Limb (tissue), 2 donors: ENCODE data around the gene FITM2.
"Not testable (repeated sequence)": the region's sequence is repeated elsewhere in the genome, so short reads cannot be mapped to it uniquely, and the experiment has no call there.

Source experiments
- DNase-seq, 2 donors: peaks; one replicate each; pipeline ENCODE4 v3.0.0-alpha.2; 2016; ENCODE audit errors: extremely low spot score in 2 of 2

FITM2 gene, protein sequence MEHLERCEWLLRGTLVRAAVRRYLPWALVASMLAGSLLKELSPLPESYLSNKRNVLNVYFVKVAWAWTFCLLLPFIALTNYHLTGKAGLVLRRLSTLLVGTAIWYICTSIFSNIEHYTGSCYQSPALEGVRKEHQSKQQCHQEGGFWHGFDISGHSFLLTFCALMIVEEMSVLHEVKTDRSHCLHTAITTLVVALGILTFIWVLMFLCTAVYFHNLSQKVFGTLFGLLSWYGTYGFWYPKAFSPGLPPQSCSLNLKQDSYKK

DNA sequence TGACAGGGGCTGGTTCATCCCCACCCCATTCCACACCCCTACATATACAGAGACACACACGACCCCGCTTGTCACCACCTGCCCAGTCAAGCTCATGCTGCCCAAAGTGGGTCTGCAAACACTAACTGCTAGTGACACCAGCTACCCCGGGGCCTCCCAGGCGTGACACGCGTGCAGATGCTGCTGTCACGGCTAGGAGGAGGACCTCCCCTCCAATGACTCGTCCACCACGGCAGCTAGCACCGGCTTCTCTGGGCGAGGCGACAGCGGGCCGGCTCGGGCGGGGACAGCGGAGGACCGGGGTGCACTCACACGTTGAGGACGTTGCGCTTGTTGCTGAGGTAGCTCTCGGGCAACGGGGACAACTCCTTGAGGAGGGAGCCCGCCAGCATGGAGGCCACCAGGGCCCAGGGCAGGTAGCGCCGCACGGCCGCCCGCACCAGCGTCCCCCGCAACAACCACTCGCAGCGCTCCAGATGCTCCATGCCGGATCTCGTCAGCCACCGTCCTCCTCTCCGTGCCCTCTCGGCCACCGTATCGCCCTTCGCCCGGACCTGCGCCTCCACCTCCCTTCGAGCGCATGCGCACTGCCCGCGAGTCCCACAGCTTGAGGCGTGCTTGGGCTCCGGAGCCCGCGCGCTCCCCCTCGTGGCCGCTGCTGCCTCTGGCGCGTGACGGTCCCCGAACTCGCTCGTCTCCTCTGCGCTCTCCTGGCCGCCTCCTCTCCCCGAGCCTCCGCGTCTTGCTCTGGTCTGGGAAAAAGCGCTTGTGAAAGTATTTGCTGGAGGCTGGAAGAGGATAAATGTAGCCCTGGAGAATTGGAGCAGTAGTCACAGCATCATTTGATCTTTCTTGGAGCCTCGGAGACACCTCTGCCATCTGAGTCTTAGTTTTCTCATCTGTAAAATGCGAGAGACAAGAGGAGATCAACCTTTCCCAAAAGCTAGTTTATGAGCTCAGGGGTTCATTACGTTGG, at the start of gene FITM2:
FITM2 (minus strand) TSS at position 539 of the 976 bp plus-strand sequence; CDS start at position 485, 54 bp downstream.
- DNase-seq, result peak; percentile 97 to 98

- no peak for DNase-seq
Observed at GRCh38 chr20:44360221-44360620, 49.2 kb upstream of the FITM2 start.

- no peak for DNase-seq
Observed at GRCh38 chr20:44358776-44359175, 47.8 kb upstream of the FITM2 start.

DNA sequence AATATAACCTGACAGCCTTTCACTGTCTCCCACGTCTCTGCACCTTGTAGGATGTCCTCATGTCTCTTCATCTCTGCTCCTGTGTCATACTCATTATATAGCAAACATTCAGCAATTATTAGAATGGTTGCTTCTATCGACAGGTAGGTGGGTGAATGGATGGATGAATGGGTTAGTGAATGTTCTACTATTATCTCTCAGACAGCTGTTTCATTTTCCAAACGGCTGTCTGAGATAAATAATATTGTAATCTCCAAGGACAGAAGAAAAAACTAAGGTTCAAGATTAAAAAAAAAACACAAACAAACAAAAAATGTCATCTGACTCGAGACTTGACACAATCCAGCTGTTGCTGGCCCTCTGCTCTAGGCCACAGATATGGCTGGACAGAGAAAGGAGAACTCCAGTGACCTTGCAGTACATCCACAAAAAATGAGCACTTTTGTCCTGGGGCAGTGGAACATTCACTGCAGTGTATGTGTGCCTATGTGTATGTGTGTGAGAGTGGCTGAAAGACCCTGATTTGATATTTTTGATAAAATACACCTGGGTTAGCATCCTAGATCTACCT, 46.6 kb upstream of the FITM2 start:
- DNase-seq, result no peak

DNA sequence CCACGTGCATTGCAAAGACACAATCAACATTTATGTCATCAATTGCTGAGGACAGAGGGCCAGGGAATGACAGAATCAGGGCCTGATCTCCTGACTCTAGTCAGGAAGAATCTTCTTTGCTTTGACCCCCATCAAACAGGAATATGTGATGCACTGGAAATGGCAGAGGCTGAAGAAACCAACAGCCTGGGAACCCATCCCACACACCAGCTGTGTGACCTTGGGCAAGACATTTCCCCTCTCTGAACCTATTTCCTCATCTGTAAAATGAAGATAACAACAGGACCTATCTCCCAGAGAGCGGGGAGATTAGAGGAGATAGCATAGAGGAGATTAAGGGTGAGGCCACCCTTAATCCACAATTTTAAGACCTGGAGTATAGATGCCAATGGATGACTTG, 46.0 kb upstream of the FITM2 start:
- DNase-seq, result no peak

DNA sequence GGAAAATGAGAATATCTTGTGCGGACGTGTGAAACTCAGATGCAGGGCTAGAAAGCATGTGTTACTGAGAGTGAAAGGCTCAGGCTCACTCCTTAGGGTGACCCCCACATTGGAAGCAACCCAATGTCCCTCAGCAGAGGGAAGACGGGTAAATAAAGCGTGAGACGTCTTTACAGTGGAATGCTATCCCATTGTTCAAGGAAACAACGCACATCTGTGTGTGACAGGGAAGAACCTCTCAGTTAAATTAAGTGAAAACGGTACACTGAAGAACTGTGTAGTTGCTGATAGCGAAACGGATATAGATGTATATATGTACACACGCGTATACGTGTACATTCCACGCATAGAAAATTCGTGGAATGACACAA, 45.3 kb upstream of the FITM2 start:
- DNase-seq, result no peak

DNA sequence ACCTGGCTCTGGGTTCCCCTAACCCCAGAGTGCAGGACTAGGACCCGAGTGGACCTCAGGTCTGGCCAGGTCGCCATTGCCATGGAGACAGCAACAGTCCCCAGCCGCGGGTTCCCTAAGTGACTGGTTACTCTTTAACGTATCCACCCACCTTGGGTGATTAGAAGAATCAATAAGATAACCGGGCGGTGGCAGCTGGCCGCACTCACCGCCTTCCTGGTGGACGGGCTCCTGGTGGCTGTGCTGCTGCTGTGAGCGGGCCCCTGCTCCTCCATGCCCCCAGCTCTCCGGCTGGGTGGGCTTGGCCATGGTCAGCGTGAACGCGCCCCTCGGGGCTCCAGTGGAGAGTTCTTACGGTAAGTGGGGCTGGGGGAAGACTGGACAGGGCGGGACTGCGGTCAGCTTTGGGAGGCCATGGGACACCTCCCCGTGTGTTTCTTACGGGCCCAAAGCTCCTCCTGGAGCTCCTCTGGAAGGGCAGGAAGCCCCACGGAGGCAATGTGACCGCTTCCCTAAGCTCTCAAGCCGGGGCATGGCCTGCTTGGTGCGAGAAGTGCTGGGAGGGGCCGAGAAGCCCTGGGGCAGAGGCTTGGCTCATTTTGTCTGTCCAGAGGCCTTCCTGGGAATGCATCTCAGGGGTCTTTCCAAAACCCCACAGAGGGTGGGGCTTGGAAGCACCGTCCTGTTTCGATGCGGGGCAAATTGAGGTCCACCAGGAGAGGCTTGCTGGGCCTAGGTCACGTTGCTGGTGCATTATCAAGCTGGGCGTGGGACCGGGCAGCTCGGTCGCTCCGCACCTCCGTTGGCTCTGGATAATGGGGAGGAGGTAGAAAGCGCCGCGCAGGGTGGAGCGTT, 44.7 kb upstream of the FITM2 start, which contains the start of gene HNF4A:
HNF4A (plus strand) TSS at position 202 of the 855 bp plus-strand sequence; CDS start at position 308, 106 bp downstream.
- no peak for DNase-seq

DNA sequence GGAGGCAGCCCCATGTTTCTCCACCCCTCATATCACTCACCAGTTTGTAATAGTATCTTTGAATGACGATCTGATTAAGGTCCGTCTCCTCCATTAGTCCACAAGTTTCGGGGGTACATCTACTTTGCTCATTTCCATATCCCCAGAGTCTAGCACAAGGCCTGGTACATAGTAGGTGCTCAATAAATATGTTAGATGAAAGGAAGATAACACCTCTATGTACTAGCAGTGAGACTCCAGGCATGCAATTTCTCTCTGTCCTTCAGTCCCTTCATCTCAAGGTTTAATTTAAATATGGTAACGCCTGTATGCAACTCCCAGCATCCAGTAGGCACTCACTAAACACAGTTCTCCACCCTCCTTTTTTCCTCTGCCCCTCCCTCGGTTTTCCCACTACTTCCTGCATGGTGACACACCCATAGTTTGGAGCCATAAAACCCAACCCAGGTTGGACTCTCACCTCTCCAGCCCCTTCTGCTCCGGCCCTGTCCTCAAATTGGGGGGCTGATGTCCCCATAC, 44.0 kb upstream of the FITM2 start:
- DNase-seq, result no peak

DNA sequence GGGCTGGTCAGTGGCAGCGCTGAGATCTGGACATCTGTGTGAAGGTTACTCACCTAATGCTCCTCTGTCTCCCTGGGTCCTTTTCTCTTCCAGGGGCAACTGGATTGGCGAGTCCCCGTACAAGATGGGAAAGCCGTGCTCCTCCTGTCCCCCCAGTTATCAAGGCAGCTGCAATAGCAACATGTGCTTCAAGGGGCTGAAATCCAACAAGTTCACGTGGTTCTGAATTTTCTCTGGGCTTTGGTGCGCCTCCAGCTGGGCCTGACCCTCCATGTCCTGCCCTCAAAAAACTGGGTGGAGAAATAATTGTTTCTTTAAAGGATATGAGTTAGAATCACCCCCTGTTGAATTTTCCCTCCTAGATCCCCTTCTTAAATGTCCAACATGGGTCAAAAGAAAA, 39.6 kb upstream of the FITM2 start:
- no peak for DNase-seq

- no peak for DNase-seq
Observed at GRCh38 chr20:44349349-44349748, 38.3 kb upstream of the FITM2 start.

DNA sequence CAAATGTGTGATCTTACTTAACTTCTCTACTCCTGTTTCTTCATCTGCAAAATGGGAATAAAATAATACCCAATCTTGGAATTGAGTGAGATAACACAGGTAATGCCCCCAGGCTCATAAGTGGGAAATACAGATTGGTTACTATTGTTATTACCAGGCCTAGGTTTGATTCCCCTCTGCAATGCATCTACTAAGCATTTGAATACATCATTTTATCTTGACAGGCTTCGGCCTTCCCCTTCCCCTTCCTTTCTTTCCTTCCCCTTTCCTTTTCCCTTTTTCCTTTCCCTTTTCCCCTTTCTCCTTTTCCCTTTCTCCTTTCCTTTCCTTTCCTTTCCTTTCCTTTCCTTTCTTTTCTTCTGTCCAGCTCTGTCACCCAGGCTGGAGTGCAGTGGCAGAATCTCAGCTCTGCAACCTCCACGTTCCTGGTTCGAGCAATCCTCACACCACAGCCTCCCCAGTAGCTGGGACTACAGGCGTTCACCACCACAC, 37.2 kb upstream of the FITM2 start:
- no peak for DNase-seq

DNA sequence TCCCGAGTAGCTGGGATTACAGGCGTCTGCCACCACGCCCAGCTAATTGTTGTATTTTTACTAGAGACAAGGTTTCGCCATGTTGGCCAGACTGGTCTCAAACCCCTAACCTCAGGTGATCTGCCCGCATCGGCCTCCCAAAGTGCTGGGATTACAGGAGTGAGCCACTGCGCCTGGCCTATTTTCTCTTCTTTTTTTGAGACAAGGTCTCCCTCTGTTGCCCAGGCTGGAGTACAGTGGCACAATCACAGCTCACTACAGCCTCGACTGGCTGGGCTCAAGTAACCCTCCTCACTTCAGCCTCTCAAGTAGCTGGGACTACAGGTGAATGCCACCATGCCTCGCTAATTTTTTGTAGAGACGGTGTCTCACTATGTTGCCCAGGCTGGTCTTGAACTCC, 34.9 kb upstream of the FITM2 start:
- not testable (repeated sequence) for DNase-seq

DNA sequence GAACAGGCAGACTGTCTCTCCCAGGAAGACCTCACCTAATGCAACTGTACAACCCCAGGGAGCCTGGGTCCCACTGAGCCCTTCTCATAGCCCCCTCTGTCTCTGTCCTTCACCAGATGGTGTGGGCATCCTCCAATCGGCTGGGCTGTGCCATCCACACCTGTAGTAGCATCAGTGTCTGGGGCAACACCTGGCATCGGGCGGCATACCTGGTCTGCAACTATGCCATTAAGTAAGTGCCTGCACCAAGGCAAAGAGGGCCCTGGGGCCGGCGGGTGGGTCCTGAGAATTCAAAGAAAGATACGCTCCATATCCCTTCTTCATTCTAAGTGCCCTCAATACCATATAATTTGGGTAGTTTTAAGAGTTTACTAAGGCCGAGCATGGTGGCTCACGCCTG, 34.1 kb upstream of the FITM2 start:
- no peak for DNase-seq

DNA sequence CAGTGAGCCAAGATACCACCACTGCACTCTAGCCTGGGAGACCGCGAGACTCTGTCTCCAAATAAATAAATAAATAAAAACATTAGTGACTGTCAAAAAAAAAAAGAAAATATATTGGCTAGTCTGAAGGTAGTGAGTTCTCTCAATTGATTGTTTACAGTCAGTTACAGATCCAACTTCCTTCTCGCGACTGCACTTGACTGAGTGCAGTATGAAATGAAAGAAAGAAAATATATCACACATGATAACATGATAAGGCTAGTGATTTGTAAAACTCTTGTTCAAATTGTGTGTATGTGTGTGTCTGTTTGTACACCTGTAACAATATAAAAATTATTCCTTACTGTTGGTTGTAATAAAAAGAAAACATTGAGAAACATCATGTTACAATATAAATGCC, 33.7 kb upstream of the FITM2 start:
- DNase-seq, result no peak

DNA sequence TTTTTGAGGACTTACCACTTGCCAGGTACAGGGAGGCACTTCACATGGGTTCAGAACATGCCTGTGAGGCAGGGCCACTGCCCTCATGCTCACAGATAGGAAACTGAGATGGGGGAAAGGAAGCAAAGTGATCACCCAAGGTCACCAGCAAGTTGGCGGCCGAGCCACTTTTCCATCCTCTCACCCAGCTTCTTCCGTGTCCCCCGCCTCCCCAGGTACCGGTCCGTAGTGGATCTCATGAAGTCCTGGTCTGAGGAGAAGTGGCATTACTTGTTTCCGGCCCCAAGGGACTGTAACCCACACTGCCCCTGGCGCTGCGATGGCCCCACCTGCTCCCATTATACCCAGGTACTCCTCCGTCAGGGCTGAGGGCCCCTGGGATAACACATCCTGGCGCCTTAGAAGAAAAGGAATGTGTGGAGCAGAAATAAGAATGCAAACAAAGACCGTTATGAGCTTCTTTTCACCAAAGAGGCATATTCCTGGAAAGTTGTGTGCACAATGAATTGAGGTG, 32.2 kb upstream of the FITM2 start:
- no peak for DNase-seq

DNA sequence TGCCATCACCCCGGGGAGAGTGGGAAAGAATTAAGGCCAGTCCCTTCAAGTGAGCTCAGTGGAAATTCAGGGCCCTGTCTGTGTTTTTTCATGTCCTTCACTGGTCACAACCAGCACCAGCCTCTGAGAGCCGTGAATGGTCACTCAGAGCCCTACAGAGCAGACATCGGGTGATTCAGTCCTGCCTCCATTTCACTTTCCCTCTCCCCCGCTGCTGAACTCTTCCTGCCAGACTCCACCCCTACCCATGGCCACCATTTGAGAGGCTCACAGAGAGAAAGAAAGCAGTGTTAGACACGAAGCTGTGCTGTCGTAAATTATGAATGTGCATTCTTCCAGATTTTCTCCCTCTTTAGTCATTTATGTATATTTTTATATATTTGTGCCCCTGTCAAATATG, 31.2 kb upstream of the FITM2 start:
- DNase-seq, result no peak

DNA sequence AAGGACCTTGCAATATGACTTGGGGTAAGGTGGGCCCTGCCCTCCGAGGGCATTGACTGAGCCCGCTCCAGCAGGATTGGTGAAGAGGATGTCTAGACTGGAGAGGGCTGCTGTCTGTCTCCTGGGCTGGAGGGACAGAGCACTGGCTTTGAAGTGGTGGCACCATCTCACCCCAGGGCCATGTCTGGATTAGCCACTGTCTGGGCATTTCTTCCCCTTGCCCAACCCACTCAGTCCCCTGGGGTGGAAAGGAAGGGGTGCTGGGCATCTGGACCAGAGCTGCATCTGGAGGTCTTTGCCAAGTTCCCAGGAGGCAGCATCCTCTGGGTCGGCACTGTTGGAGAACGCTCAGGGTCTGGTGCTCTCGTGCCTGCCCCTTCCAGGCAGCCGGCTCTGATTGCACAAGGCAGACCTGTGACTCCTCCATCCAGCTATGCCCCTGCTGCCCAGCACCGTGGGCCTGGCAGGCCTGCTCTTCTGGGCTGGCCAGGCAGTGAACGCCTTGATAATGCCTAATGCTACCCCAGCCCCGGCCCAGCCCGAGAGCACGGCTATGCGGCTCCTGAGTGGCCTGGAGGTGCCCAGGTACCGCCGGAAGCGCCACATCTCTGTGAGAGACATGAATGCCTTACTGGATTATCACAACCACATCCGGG, 25.9 kb upstream of the FITM2 start, which contains the start of gene R3HDML:
R3HDML (plus strand) TSS at position 319 of the 656 bp plus-strand sequence; CDS start at position 434, 115 bp downstream.
- DNase-seq, result no peak

GRCh38 chr20:44336086-44336485, 25.1 kb upstream of the FITM2 start:
- no peak for DNase-seq

DNA sequence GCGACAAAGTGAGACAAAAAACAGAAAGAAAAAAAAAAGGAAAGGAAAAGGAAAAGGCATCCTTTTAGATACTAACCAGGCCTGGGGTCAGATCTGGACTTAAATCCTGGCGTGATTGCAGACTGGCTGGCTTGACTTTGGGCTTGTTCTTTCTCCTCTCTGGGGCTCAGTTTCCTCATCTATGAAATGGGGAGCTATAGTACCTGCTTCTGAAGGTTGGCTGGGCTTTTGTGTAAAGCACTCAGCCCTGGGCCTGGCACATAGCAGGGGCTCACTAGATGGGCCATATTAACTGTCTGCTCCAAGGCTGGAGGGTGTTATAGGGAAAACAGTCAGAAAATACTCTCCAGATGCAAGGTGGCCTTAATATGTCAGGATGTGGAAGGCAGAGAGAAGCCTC, 24.7 kb upstream of the FITM2 start:
- no peak for DNase-seq

DNA sequence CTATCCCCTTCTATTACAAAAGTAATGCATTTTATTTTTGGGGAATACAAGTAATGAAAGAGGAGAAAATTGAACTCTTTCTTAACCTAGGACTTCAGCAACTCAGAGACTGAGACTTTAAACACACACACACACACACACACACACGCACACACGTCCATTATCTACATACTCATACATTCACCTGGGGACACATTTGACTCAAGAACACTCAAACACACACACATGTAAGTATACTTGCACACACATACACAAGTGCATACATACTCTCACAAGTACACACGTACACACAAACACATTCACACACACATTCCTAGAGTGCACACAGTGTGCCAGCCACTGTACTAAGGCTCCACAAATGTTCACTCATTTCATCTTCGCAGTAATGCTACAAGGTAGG, 23.7 kb upstream of the FITM2 start:
- no peak for DNase-seq
